HepG2 (cell line): ENCODE results near the gene TPST1. TPM values are rescaled to one million over a fixed set of nuclear protein-coding genes. Genes with fewer than 3 reads are reported as not detected.

Source experiments
- ATAC-seq: fragments of 200-7000 bp; cut with Tn5 transposase; 3 replicates; pipeline ENCODE4 v1.9.1; 2020; ENCODE audit warnings: mild to moderate bottlenecking, moderate library complexity
- BruUV-seq: library from RNA; stranded (reverse); fragments of 400-500 nt; replicated peaks from 2 replicates; lab custom pipeline; 2021; lab: Mats Ljungman, UMichigan
- CTCF ChIA-PET: fragments of 300-600 bp; formaldehyde crosslinking; extraction: SDS; loops from one replicate; lab custom pipeline; 2021; ENCODE audit warnings: low total read pairs, inconsistent platforms, low intra/inter-chr PET ratio; lab: Yijun Ruan, JAX
- POLR2A ChIA-PET: fragments of 350-600 bp; sonication (Branson Sonifier 250); formaldehyde crosslinking; loops from one replicate; lab custom pipeline; 2020; ENCODE audit warnings: antibody characterized with exemption, inconsistent platforms; lab: Yijun Ruan, JAX
- DNase-seq: peaks from one replicate; pipeline ENCODE4 v3.0.0-alpha.2; 2015; ENCODE audit warnings: low spot score
- FAIRE-seq: peaks from 3 replicates; lab custom pipeline; 2011; peaks lifted over from hg19 to GRCh38; lab: Jason Lieb, UNC
- H2AFZ ChIP-seq: one replicate; pipeline ENCODE4 v1.6.1; 2011; ENCODE audit warnings: low read length, inconsistent platforms
- H3K27ac ChIP-seq: fragments of 300-600 bp; 3 replicates; pipeline ENCODE4 v1.8.0; 2011; ENCODE audit warnings: mixed run types, mild to moderate bottlenecking, mixed read lengths, low read length, inconsistent platforms; ENCODE audit not compliant: insufficient read depth; ENCODE audit errors: extremely low read length
- H3K27me3 ChIP-seq, 2 experiments: fragments of 200-600 bp in 1 of 2; 2 replicates in 1 of 2; 3 replicates in 1 of 2; pipeline versions ENCODE4 v1.6.0 to v1.8.0; 2011; ENCODE audit warnings: low read length in 2 of 2, mild to moderate bottlenecking in 2 of 2, moderate library complexity in 2 of 2, inconsistent platforms in 1 of 2; ENCODE audit not compliant: insufficient read depth in 2 of 2, control insufficient read depth in 1 of 2
- H3K36me3 ChIP-seq, 2 experiments: fragments of 200-600 bp in 1 of 2; replicated peaks in 1 of 2; 2 replicates in 1 of 2; 3 replicates in 1 of 2; pipeline versions ENCODE4 v1.5.1 to v1.8.0; 2011; ENCODE audit warnings: low read length in 2 of 2, inconsistent platforms in 1 of 2; ENCODE audit not compliant: insufficient read depth in 2 of 2, control insufficient read depth in 1 of 2
- H3K4me1 ChIP-seq: 2 replicates; pipeline ENCODE4 v1.5.1; 2012; ENCODE audit warnings: low read length, inconsistent platforms; ENCODE audit not compliant: insufficient read depth
- H3K4me2 ChIP-seq: 2 replicates; pipeline ENCODE4 v1.6.0; 2011; ENCODE audit warnings: low read depth, low read length, inconsistent platforms
- H3K4me3 ChIP-seq, 3 experiments: fragments of 200-600 bp in 1 of 3; sonication (generic), shearing (Covaris generic) in 1 of 3; replicated peaks in 1 of 3; 2 replicates each; pipeline ENCODE4 v1.5.1; 2011 to 2016; ENCODE audit warnings: low read length in 3 of 3, inconsistent platforms in 2 of 3, low read depth in 2 of 3, mild to moderate bottlenecking in 2 of 3, control low read depth in 1 of 3, mixed read lengths in 1 of 3; ENCODE audit not compliant: insufficient read depth in 1 of 3
- H3K79me2 ChIP-seq: one replicate; pipeline ENCODE4 v1.6.1; 2011; ENCODE audit warnings: low read length, inconsistent platforms; ENCODE audit not compliant: insufficient read depth
- H3K9ac ChIP-seq: 2 replicates; pipeline ENCODE4 v1.6.0; 2011; ENCODE audit warnings: mild to moderate bottlenecking, low read depth, low read length, inconsistent platforms; ENCODE audit not compliant: insufficient read depth
- H3K9me3 ChIP-seq: 2 replicates; pipeline ENCODE4 v1.5.1; 2012; ENCODE audit warnings: mild to moderate bottlenecking, low read length
- H4K20me1 ChIP-seq: 2 replicates; pipeline ENCODE4 v1.6.0; 2011; ENCODE audit warnings: inconsistent platforms, mild to moderate bottlenecking, low read length, moderate library complexity; ENCODE audit not compliant: insufficient read depth
- ATAD3A ChIP-seq: sonication (generic); formaldehyde crosslinking; IDR thresholded peaks from 2 replicates; pipeline ENCODE4 v1.4.0; 2020; ENCODE audit warnings: missing genetic modification reagents
- HNRNPK ChIP-seq: fragments of 200-400 bp; formaldehyde crosslinking; IDR thresholded peaks from 2 replicates; pipeline ENCODE4 v1.6.1; 2018; ENCODE audit warnings: low read length, low read depth, moderate library complexity, mild to moderate bottlenecking; ENCODE audit not compliant: poor library complexity, severe bottlenecking
- HOXA9 ChIP-seq: sonication (generic); formaldehyde crosslinking; IDR thresholded peaks from 2 replicates; pipeline ENCODE4 v1.8.1; 2022; ENCODE audit warnings: missing genetic modification reagents, mild to moderate bottlenecking, moderate library complexity, borderline replicate concordance
- MATR3 ChIP-seq: sonication (generic); formaldehyde crosslinking; IDR thresholded peaks from 2 replicates; pipeline ENCODE4 v1.4.0; 2020; ENCODE audit warnings: missing genetic modification reagents
- MBD4 ChIP-seq: IDR thresholded peaks from 2 replicates; pipeline ENCODE4 v1.6.1; 2012; ENCODE audit warnings: low read length, inconsistent platforms, borderline replicate concordance
- NFE2L1 ChIP-seq: sonication (generic); formaldehyde crosslinking; IDR thresholded peaks from 2 replicates; pipeline ENCODE4 v1.4.0; 2020; ENCODE audit warnings: missing genetic modification reagents, mild to moderate bottlenecking, borderline replicate concordance
- SYNCRIP ChIP-seq: fragments of 200-400 bp; formaldehyde crosslinking; IDR thresholded peaks from 2 replicates; pipeline ENCODE4 v1.6.1; 2018; ENCODE audit warnings: mild to moderate bottlenecking, low read depth, low read length; ENCODE audit not compliant: insufficient read depth
- YY1 ChIP-seq: IDR thresholded peaks from 2 replicates; pipeline ENCODE4 v1.6.1; 2011; ENCODE audit warnings: low read length, low read depth, moderate library complexity, mild to moderate bottlenecking; ENCODE audit not compliant: insufficient read depth, insufficient replicate concordance
- ZFP36L1 ChIP-seq: sonication (generic); formaldehyde crosslinking; IDR thresholded peaks from 2 replicates; pipeline ENCODE4 v1.8.0; 2022; ENCODE audit warnings: mild to moderate bottlenecking, missing genetic modification reagents, moderate library complexity
- ZFYVE20 ChIP-seq: sonication (generic); formaldehyde crosslinking; IDR thresholded peaks from 2 replicates; pipeline ENCODE4 v1.8.0; 2023; ENCODE audit warnings: low read depth, mild to moderate bottlenecking, moderate library complexity, missing genetic modification reagents, borderline replicate concordance
- ZNF552 ChIP-seq: sonication (generic); formaldehyde crosslinking; IDR thresholded peaks from 2 replicates; pipeline ENCODE4 v1.9.0; 2022; ENCODE audit warnings: missing genetic modification reagents, mild to moderate bottlenecking, borderline replicate concordance
- ZNF619 ChIP-seq: sonication (generic); formaldehyde crosslinking; IDR thresholded peaks from 2 replicates; pipeline ENCODE4 v1.4.0; 2020; ENCODE audit warnings: mild to moderate bottlenecking, missing genetic modification reagents
- ZNF780A ChIP-seq: sonication (generic); formaldehyde crosslinking; IDR thresholded peaks from 2 replicates; pipeline ENCODE4 v1.8.0; 2022; ENCODE audit warnings: mild to moderate bottlenecking, missing genetic modification reagents, moderate library complexity
- WGBS: methylation state at CpG from one replicate; pipeline ENCODE4 v1.1.6; 2017; ENCODE audit warnings: low lambda C conversion rate; 5-methylcytosine and 5-hydroxymethylcytosine counted together
- in situ Hi-C: cut with HindIII; loops from 2 replicates; pipeline ENCODE4 v1.10.0; 2017; ENCODE audit warnings: low pct_unique_long_range_greater_than_20kb; ENCODE audit not compliant: extremely low pct_ligation_motif_present
- intact Hi-C: fragments of 100-400 bp; cut with micrococcal nuclease; formaldehyde crosslinking; loops from one replicate; pipeline ENCODE4 v1.10.0; 2022; ENCODE audit not compliant: unreplicated experiment
- polyA plus RNA-seq, 8 experiments: library from polyadenylated mRNA; depleted of rRNA in 3 of 8; stranded (reverse) in 7 of 8; unstranded in 1 of 8; fragments of >200 nt; fragmentation: Illumina TruSeq in 4 of 8; extraction: Trizol in 4 of 8; gene quantifications; 2 replicates each; pipeline versions ENCODE4 v1.2.1 to v1.2.3, GENCODE V29; 2011 to 2016; ENCODE audit warnings: low read depth in 4 of 8, missing spikeins in 1 of 8, mixed read lengths in 1 of 8; ENCODE audit not compliant: insufficient read depth in 1 of 8
- total RNA-seq, 5 experiments: library from RNA; depleted of rRNA; stranded (reverse); fragments of >200 nt; fragmentation: Illumina TruSeq; extraction: Trizol; gene quantifications; 2 replicates each; pipeline ENCODE4 v1.2.3, GENCODE V29; 2016; ENCODE audit warnings: low read depth in 1 of 5
- TF ChIP-seq, protein P1 (sequence below): sonication (generic); IDR thresholded peaks from 2 replicates; pipeline ENCODE4 v1.6.1; 2016; ENCODE audit warnings: low read depth, borderline replicate concordance

The TPST1 gene
- total and polyA plus RNA-seq, 2 of the 13 experiments (the other 11 are each of a cell fraction or from before 2014, with no cell fraction given), result 24.3 to 34.1 TPM

DNA sequence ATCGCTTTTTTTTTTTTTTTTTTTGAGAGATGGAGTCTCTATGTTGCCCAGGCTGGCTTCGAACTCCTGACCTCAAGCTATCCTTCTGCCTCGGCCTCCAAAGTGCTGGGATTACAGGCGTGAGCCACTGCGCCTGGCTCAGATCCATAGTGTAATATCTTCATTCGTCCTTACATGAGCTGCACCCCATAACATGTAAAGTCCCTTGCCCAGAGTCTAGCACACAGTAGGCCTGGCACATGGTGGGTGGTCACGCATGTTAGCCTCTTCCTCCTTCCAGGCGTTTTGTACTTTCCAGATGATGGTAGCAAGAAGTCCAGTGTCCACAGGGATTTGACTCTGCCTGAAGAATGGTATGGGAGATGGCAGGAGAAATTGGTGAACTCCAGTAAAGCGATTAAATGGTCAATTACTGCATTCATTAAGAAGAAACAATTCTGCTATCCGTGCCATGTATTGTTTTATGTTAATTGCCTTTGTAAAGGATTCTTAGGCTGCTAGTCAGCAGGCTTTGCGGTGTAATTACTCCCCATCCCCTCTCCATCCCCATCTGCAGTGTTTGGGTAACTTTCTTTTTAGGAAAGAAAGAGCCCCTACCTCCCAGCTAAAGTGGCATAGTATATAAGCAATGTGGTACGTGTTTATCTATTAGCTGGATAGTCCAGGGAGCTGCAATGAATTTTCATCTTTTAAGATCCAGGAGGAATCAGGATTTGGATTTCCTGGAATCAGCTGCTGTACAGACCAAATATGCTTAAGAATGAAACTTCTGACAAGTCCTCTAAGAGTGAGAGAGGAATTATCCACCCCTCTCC, 1.2 kb downstream of the TPST1 start (continued):
- TF ChIP-seq ZNF780A (CRISPR knock-in tag) (no peak), MATR3 (no peak)

DNA sequence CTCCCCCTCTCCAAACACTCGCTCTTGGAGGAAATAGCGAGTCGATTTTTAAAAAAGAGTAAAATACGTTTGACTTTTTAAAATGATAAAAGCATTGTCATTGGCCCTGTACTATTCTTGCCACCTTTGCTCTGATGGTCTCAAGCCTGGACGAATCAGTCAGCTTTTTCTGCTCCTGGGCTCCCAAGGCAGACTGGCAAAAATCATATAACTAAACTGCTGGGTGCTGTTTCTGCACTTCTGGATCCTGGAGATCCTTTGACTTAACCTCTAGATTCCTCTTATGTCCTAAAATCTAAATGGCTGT, 1.8 kb downstream of the TPST1 start:
- POLR2A ChIA-PET, result interaction anchor here (0.6 to 1.4 kb wide), 2 partner anchors 10 to 36 kb away, joined by 3 to 4 read pairs; no protein-coding TSS in a partner anchor
- no peak for ATAC-seq
- CTCF ChIA-PET, result no interaction called here

More for the DNA sequence above, 1.8 kb downstream of the TPST1 start:
- Histone ChIP-seq H3K4me1 (peaks cover 54% of the 10 kb centered on the region), H2AFZ (no peak overlapping the region), H3K4me3 (peak overlapping the region in 2 of 3 experiments; percentile 0 to 94; a peak in 3 of 6 replicates), H3K9me3 (no peaks in the 10 kb centered on the region), H3K27me3 (no peaks in the 10 kb centered on the region; a peak in 1 of 5 replicates), H3K79me2 (peaks cover 27% of the 10 kb centered on the region), H3K36me3 (peaks cover 4 to 13% of the 10 kb centered on the region in 2 experiments; a peak in 3 of 5 replicates), H4K20me1 (no peaks in the 10 kb centered on the region), H3K4me2 (peak overlapping the region; percentile 92), H3K9ac (peak overlapping the region; percentile 95; the same call in 1 of the 2 replicates)
- BruUV-seq, result no TSS peak
- FAIRE-seq, result no peak
- WGBS, result 78% methylated on average over 5 of the region's 5 CpGs
- intact Hi-C loops, result loop anchor here (5.0 kb wide), 1 partner anchor 285 kb away; no protein-coding TSS in a partner anchor
- in situ Hi-C loops, result no loop called here
- TF ChIP-seq ATAD3A (no peak), SYNCRIP (no peak), NFE2L1 (no peak), YY1 (no peak), ZNF552 (CRISPR knock-in tag) (no peak), ZFP36L1 (CRISPR knock-in tag) (no peak), HNRNPK (no peak), ZNF619 (CRISPR knock-in tag) (no peak), MBD4 (no peak), ZFYVE20 (CRISPR knock-in tag) (no peak), HOXA9 (CRISPR knock-in tag) (no peak)
- TF ChIP-seq, protein P1, sequence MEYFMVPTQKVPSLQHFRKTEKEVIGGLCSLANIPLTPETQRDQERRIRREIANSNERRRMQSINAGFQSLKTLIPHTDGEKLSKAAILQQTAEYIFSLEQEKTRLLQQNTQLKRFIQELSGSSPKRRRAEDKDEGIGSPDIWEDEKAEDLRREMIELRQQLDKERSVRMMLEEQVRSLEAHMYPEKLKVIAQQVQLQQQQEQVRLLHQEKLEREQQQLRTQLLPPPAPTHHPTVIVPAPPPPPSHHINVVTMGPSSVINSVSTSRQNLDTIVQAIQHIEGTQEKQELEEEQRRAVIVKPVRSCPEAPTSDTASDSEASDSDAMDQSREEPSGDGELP, result no peak
- TF ChIP-seq, all 625 proteins: peak for 0
- H3K27ac ChIP-seq, result no peak overlapping the region
- DNase-seq, result no peak
